Muscle layer of duodenum (tissue), 2 donors: ENCODE measurements around the gene MGAT2.
"Not testable (repeated sequence)": the region's sequence is repeated elsewhere in the genome, so short reads cannot be mapped to it uniquely, and the experiment has no call there.

Experiments used
- H3K27ac ChIP-seq: one replicate; pipeline ENCODE4 v1.7.0; 2013; ENCODE audit warnings: mild to moderate bottlenecking, low read length
- H3K27me3 ChIP-seq: one replicate; pipeline ENCODE4 v1.7.0; 2013; ENCODE audit warnings: low read depth, mild to moderate bottlenecking, control low read depth, low read length
- H3K36me3 ChIP-seq, 2 donors: one replicate each; pipeline ENCODE4 v1.7.0; 2013; ENCODE audit warnings: low read length in 2 of 2, control low read depth in 1 of 2, mild to moderate bottlenecking in 1 of 2; ENCODE audit not compliant: insufficient read depth in 2 of 2, control insufficient read depth in 1 of 2
- H3K4me1 ChIP-seq, 2 donors: one replicate each; pipeline ENCODE4 v1.7.0; 2013; ENCODE audit warnings: low read length in 2 of 2, mild to moderate bottlenecking in 2 of 2, control low read depth in 1 of 2, moderate library complexity in 1 of 2; ENCODE audit not compliant: insufficient read depth in 2 of 2, control insufficient read depth in 1 of 2
- H3K4me3 ChIP-seq, 2 donors: one replicate each; pipeline ENCODE4 v1.7.0; 2013; ENCODE audit warnings: low read length in 2 of 2, low read depth in 1 of 2, mild to moderate bottlenecking in 1 of 2
- H3K9me3 ChIP-seq, 2 donors: one replicate each; pipeline ENCODE4 v1.7.0; 2013; ENCODE audit warnings: low read length in 2 of 2, control low read depth in 1 of 2, mild to moderate bottlenecking in 1 of 2; ENCODE audit not compliant: control insufficient read depth in 1 of 2
- donor health status: healthy.

MGAT2 gene

DNA sequence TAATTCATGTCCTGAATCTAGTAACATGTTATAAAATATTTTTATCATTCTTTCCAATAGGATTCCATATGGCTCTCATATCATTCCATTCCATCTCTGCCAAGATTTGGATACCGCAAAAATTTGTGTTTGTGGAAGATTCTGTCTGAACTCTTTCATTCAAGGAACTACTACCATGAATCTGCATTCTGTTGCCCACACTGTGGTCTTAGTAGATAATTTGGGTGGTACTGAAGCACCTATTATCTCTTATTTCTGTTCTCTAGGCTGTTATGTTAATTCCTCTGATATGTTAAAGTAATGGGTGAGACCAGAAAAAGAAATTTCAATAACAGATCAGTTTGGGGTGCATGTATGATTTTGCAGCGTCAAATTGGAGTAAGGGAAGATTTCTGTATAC is 6.4 kb upstream of the MGAT2 start:
- H3K36me3 ChIP-seq, result peaks cover 5 to 9% of the 10 kb centered on the region in 2 donors

GRCh38 chr14:49615776-49616175 is 4.8 kb upstream of the MGAT2 start:
- Histone ChIP-seq H3K27me3 (no peaks in the 10 kb centered on the region), H3K9me3 (no peaks in the 10 kb centered on the region), H3K36me3 (peaks cover 5 to 9% of the 10 kb centered on the region in 2 donors), H3K4me3 (no peak overlapping the region), H3K4me1 (peaks cover 0 to 3% of the 10 kb centered on the region in 2 donors), H3K27ac (no peak overlapping the region)

More for the DNA sequence above, 6.4 kb upstream of the MGAT2 start:
- Histone ChIP-seq H3K4me1 (peaks cover 0 to 3% of the 10 kb centered on the region in 2 donors), H3K4me3 (no peak overlapping the region), H3K9me3 (no peaks in the 10 kb centered on the region), H3K27ac (no peak overlapping the region), H3K27me3 (no peaks in the 10 kb centered on the region)

GRCh38 chr14:49617852-49618519 is 2.6 kb upstream of the MGAT2 start:
- H3K36me3 ChIP-seq, result peaks cover 5 to 9% of the 10 kb centered on the region in 2 donors
- no peak overlapping the region for H3K4me3 ChIP-seq
- H3K27me3 ChIP-seq, result no peaks in the 10 kb centered on the region
- no peaks in the 10 kb centered on the region for H3K9me3 ChIP-seq
- H3K4me1 ChIP-seq, result peaks cover 16 to 17% of the 10 kb centered on the region in 2 donors
- H3K27ac ChIP-seq, result no peak overlapping the region

DNA sequence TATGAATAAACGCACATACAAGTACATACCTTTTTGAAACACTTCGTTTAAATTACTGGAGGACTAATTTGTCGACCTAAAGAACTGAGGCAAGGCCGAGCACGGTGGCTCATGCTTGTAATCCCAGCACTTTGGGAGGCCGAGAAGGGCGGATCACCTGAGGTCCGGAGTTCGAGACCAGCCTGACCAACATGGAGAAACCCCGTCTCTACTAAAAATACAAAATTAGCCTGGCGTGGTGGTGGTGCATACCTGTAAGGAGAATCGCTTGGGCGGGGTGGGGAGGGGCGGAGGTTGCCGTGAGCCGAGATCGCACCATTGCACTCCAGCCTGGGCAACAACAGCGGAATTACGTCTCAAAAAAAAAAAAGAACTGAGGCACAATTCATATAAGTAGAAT is 1.3 kb upstream of the MGAT2 start:
- H3K4me1 ChIP-seq, result peaks cover 18 to 25% of the 10 kb centered on the region in 2 donors
- peak overlapping the region; percentile 99 for H3K27ac ChIP-seq
- not testable (repeated sequence) for H3K36me3 ChIP-seq, H3K9me3 ChIP-seq, H3K27me3 ChIP-seq
- H3K4me3 ChIP-seq, result peak overlapping the region; percentile 90 to 96

DNA sequence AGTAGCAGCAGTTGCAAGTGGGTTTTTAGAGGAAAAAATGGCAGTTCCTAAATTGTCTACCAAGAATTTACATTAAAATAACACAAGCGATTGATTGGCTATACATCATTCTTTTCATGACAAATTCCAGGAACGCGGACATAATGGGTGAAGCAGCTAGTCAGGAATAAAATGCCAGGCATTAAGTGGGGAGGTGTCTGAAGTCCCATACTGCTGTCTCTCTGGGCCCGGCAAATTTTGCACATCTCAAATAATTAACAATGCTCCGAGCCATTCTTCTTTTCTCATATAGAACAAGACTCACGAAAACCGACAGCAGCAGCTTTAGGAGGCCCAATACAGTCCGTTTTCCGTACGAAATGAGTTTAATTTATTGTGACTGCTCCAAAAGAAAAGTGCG is 869 bp upstream of the MGAT2 start:
- peak overlapping the region; percentile 90 to 96 for H3K4me3 ChIP-seq
- no peaks in the 10 kb centered on the region for H3K27me3 ChIP-seq
- peak overlapping the region; percentile 99 for H3K27ac ChIP-seq
- peaks cover 5 to 9% of the 10 kb centered on the region in 2 donors for H3K36me3 ChIP-seq
- H3K9me3 ChIP-seq, result no peaks in the 10 kb centered on the region
- H3K4me1 ChIP-seq, result peaks cover 18 to 25% of the 10 kb centered on the region in 2 donors

- H3K27me3 ChIP-seq, result no peaks in the 10 kb centered on the region
- H3K4me1 ChIP-seq, result peaks cover 18 to 25% of the 10 kb centered on the region in 2 donors
- H3K27ac ChIP-seq, result peak overlapping the region; percentile 99
- H3K9me3 ChIP-seq, result no peaks in the 10 kb centered on the region
- H3K4me3 ChIP-seq, result peak overlapping the region; percentile 90 to 96
- peaks cover 5 to 12% of the 10 kb centered on the region in 2 donors for H3K36me3 ChIP-seq
These were observed 699 bp downstream of the MGAT2 start for GRCh38 chr14:49621114-49621881.

DNA sequence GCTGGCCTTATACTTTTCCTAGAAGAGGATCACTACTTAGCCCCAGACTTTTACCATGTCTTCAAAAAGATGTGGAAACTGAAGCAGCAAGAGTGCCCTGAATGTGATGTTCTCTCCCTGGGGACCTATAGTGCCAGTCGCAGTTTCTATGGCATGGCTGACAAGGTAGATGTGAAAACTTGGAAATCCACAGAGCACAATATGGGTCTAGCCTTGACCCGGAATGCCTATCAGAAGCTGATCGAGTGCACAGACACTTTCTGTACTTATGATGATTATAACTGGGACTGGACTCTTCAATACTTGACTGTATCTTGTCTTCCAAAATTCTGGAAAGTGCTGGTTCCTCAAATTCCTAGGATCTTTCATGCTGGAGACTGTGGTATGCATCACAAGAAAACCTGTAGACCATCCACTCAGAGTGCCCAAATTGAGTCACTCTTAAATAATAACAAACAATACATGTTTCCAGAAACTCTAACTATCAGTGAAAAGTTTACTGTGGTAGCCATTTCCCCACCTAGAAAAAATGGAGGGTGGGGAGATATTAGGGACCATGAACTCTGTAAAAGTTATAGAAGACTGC is 1.5 kb downstream of the MGAT2 start:
- H3K27ac ChIP-seq, result peak overlapping the region; percentile 40
- H3K4me1 ChIP-seq, result peaks cover 18 to 25% of the 10 kb centered on the region in 2 donors
- no peaks in the 10 kb centered on the region for H3K9me3 ChIP-seq
- no peaks in the 10 kb centered on the region for H3K27me3 ChIP-seq
- peak overlapping the region; percentile 90 to 96 for H3K4me3 ChIP-seq
- peaks cover 5 to 13% of the 10 kb centered on the region in 2 donors for H3K36me3 ChIP-seq

DNA sequence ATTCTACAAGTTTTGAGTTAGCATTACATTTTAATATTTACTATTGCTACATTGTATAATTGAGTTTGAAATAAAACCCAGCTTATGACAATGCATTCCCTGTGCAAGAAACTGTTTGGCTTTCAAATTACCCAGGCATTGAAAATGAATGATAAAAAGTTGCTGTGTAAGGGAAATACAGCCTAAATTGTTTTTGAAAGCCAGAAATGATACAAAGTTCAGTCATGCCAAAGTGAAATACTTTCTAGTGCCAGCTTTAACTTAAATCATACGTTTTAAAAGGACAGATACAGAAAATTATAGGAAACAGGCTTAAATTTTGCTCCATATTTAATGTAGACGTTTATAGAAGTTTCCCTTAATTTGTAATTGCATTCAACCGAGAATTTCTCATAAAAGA is 2.8 kb downstream of the MGAT2 start:
- Histone ChIP-seq H3K27ac (no peak overlapping the region), H3K36me3 (peaks cover 0 to 7% of the 10 kb centered on the region in 2 donors), H3K4me1 (peaks cover 18 to 25% of the 10 kb centered on the region in 2 donors), H3K27me3 (no peaks in the 10 kb centered on the region), H3K9me3 (no peaks in the 10 kb centered on the region), H3K4me3 (peak overlapping the region in 1 of 2 donors; percentile 96)

DNA sequence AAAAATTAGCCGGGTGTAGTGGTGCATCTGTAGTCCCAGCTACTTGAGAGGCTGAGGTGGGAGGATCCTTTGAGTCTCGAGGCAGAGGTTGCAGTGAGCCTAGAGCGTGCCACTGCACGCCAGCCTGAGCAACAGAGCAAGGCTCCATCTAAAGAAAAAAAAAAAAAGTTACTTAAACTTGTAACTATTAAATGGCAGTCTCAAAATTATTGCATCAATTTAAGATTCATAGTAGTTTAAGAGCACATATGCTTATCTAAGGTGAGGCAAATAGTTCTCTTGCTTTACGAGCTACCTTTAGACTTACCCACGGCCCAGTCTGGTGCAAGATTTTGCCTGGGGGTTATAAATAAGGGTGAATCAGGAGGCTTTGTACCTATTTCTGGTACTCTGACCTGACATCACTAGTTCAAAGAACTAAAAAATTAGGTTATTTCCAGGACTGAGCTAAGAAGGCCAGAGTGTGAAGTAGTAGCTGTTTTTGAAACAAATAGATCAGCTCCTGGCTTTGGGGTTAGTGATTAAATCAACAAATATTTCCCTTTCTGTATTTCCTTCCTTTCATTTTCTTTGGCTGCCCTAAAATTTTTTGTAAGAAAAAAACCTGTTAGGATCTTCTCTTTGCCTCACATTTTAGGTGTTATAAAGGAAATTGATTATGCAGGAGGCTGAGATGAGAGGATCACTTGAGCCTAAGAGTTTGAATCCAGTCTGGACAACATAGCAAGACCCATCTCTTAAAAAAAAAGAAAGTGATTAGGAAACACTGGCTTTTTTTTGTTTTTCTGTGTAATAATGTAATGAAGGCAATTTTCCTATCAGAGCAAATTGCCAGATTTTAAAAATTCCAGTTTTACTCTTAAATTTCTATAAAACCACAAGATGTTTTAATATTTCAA is 3.6 kb downstream of the MGAT2 start:
- H3K9me3 ChIP-seq, result no peaks in the 10 kb centered on the region
- no peak overlapping the region for H3K27ac ChIP-seq
- peak overlapping the region in 1 of 2 donors; percentile 7 for H3K4me3 ChIP-seq
- no peaks in the 10 kb centered on the region for H3K27me3 ChIP-seq
- H3K4me1 ChIP-seq, result peaks cover 15 to 25% of the 10 kb centered on the region in 2 donors
- H3K36me3 ChIP-seq, result peaks cover 0 to 7% of the 10 kb centered on the region in 2 donors

- Histone ChIP-seq H3K36me3 (peaks cover 4 to 9% of the 10 kb centered on the region in 2 donors), H3K27ac (peak overlapping the region; percentile 83), H3K9me3 (no peaks in the 10 kb centered on the region), H3K4me1 (peaks cover 0 to 34% of the 10 kb centered on the region in 2 donors), H3K4me3 (peak overlapping the region; percentile 80 to 99), H3K27me3 (no peaks in the 10 kb centered on the region)
These were observed 13.3 kb downstream of the MGAT2 start for GRCh38 chr14:49633640-49634546.
